Left kidney (tissue), 2 donors: ENCODE data around the gene ARHGAP29. TPM values are rescaled to one million over a fixed set of nuclear protein-coding genes. Genes with fewer than 3 reads are reported as not detected.

Experiments
- DNase-seq: peaks from one replicate; pipeline ENCODE4 v3.0.0-alpha.2; 2013
- polyA plus RNA-seq: library from polyadenylated mRNA; unstranded; fragments of 120-200 nt; gene quantifications from one replicate; pipeline ENCODE4 v1.2.1, GENCODE V29; 2013; ENCODE audit not compliant: insufficient read length

ARHGAP29 gene
- polyA plus RNA-seq, 1 donor, result 96.2 TPM

DNA sequence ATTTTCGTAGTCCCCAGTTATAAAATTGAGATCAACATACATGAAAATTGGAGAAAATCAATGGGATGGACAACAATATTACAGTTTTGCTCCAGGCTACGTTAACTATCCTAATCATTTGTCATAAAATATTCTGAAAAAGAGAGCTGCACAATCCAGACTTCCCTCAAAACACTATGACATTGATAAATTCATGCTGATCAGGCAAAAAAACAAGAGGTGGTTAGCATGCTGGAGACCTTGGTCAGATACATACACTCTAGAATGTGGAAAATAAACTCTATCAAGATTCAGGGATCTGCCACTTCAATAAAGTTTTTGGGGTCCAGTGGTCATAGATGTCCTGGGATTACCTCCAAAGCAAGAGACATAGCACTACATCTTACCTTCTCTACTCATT lies 32.5 kb upstream of the ARHGAP29 start:
- no peak for DNase-seq

DNA sequence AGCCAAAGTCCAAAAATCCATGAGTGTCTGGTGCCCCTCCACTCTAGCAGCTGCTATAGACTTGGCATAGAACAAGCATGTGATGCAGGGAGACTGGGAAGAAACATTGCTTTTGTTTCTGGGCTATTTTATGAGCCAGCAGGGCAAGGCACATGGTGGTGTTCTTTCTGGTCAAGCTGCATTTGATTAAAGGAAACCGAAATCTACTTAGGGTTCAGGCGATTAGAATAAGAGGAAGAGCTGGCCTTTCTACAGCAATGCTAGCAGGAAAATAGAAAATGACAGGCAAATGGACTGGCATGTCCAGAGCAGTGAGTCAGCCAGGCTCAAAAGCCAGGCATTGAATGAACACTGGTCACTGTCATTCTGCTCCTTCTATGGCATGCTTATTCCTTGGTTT lies 28.5 kb upstream of the ARHGAP29 start:
- DNase-seq, result no peak

DNA sequence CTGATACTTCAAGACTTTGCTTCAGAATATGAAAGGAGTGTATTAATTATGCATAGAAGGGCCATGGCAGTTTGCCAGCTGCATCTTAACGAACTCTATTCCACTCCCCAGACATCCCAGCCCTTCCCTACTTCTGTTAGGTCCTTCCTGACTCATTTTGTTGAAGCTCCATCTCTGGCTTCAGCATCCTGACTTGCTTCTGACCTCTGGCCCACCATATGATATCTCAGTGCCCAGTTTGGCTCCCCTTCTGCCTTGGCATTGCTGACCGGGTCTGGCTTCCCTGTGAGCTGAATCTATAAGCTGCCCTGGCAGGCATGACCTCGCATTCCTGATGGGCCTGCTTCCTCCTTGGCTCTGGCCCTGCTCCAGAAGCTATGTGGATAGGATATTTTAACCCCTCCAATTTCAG lies 27.6 kb upstream of the ARHGAP29 start:
- no peak for DNase-seq

DNA sequence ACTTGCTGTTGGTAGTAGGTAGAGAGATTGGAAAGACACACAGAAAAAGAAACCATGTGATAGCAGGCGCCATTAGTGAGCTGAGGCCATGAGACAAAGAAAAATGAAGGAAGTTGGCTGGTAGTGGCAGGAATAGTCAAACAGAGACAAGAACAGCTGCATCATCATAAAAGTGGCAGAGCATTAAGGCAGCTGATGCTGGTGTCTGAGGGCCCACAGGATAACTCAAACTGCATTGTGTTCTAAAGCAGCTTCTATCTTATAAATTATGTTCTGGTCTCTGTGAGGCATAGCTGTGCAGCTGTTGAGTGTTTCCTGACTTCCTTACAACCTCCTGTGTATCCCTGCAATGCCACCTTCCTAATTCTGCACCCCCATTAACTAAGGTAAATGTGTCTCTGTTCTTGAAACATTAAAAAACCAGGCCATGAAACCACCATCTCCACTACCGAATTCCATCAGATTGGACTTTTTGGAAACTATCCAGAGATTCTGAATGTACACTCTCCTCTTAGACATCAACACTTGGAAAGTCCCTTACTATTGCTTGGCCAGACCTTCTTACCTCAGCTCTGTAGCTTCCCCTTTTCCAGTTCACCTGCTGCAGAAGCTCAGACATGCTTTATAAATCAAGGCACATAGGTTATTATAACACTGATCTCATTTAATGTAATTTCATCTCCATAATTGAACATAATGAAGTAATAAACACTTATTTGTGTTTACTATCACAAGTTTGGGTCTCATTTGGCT lies 23.4 kb upstream of the ARHGAP29 start:
- DNase-seq, result no peak

DNA sequence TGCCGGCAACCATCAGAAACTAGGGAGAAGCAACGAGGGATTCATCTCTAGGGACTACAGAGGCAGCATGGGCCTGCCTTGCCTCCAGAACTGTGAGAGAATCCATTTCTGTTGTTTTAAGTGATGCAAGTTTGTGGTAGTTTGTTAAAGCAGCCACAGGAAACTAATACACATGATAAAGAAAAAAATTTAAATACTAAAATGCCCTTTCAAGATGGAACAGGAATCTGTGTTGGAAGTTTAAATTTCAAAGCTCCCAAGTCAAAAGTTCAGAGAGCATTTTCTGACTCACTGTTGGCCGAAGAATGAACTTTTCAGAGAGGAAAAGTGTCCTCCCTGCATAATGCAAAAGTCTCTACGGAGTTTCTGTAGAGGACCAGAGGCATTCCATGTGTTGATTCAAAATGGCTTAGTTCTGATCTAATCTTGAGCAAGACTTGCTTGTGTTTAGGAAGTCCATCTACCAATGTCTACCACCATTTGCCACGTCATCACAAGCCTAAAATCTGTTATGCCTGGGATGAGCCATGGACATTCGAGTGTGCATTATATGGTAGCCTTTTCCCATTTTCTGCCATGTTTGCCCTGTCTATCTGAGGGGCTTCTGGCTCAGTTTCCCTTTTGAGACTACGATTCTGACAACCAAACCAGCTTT lies 22.4 kb upstream of the ARHGAP29 start:
- no peak for DNase-seq

DNA sequence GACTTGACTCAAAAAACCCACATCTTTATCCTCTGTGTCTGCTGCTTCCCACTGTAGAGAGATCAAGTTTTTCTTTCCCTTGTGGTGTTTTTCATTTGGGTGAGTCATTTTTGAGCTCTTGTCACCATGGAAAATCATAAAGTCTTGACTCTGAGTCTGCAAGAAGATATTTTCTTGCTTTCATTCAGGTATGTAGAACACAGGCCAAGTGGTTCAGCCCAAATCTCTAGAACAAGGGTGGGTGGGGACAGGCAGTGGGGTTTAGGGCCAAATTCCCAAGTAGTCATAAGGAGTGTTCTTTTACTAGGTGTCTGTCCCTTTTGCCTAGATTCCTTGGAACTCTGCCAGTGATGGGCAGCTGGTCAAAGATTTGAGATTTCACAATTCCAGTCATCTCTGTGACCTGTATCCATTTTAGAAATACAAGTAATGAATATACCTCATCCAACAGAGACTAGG lies 21.5 kb upstream of the ARHGAP29 start:
- DNase-seq, result no peak

DNA sequence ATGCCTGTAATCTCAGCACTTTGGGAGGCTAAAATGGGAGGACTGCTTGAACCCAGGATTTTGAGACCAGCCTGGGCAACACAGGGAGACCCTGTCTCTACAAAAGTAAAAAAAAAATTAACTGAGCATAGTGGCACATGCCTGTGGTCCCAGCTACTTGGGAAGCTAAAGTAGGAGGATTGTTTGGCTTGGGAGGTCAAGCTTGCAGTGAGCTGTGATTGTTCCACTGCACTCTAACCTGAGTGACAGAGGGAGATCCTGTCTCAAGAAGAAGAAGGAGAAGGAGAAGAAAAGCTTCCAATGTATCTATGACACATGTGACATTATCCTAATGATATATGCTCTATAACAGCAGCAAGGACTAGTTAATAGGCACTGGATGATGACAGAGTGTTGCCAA lies 20.1 kb upstream of the ARHGAP29 start:
- DNase-seq, result no peak

DNA sequence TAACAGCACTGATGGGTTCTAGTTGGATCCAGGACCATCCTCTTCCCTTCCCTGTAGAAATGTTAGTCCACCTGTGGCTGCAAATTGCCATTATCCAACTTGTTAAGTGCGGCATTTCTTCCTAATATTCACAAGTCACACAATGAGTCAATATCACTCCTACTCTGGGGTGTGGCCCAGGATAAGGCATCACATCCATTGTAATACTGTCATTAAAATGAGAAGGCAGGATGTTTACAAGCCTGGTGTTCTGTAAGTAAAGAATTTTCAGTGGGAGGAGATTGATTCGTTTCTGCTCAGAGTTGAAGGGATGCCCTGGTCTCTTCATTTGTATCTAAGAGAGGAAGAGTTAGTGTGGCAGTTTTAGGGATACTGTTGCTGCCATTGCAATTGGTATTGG lies 18.1 kb upstream of the ARHGAP29 start:
- no peak for DNase-seq

DNA sequence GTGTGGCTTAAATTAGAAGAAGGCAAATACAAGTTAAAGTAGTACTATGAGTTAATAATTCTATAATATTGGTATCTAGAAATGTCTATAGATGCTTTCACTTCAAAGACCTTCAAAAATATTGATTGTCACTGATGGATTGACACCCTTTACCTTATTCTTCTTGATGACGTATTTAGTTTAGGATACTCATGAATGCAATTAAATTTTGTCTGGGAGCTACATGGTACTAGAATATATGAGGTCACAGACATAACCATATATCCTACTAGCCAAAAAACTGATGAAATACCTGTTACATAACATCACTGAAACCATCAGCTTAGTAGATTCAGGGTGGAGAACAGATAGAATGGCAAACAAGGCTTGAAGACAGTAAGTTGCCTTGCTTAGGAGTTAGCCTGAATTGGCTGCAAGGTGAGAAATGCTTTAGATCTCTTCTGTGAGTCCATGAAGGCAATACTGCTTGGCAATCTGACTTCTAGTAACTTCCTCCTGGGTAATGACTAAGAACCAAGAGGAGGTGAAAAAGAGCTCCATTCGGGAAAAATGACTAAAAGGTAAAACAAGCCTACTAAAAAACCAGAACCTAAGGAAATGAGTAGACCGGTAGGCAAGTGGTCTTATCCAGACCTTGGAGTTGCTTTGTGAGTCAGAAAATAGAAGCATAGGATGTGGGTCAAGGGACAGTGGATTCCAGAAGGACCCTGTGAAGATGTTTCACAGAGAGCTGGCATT lies 16.9 kb upstream of the ARHGAP29 start:
- no peak for DNase-seq

DNA sequence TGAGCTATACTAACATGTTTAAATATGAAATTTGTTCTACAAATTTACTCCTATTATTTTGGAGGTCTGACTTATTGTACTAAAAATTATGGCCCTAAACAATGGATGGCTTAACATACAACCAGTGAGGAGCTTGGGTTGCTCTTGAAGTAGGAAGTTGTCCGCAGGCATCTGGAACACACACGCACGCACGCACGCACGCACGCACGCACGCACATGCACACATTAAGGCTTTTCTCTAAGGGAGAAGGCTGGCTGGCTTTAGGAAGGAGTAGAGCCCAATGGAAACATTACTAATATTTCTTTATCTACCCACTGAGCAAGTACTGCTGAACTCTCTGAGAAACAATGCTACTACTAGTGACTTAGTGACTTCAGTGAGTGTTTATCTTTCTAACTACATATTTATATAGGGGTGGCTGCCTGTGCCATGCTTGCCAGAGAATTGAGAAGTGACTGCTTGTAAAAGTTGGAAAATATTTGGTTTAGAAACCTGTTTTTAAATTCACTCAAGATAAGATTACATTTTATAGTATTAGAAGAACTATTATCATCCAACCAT lies 16.2 kb upstream of the ARHGAP29 start:
- DNase-seq, result no peak

DNA sequence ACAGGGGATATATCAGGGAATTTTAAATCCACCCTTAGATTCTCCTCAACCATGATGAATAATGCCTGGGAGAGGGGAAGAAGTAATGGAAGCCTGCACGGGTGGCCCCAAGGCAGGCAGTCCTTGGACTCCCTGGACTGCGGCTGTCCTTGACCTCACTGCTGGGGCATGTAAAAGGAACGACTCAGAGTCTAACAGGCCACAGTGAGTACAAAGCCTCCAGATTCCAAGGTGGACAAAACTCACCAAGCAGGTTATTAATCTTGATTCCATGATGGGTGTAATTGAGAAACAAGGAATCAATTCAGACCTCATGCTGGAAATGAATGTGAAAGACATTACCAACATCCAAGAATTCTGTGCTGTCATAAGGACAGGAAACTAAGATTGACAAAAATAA lies 13.0 kb upstream of the ARHGAP29 start:
- DNase-seq, result no peak

DNA sequence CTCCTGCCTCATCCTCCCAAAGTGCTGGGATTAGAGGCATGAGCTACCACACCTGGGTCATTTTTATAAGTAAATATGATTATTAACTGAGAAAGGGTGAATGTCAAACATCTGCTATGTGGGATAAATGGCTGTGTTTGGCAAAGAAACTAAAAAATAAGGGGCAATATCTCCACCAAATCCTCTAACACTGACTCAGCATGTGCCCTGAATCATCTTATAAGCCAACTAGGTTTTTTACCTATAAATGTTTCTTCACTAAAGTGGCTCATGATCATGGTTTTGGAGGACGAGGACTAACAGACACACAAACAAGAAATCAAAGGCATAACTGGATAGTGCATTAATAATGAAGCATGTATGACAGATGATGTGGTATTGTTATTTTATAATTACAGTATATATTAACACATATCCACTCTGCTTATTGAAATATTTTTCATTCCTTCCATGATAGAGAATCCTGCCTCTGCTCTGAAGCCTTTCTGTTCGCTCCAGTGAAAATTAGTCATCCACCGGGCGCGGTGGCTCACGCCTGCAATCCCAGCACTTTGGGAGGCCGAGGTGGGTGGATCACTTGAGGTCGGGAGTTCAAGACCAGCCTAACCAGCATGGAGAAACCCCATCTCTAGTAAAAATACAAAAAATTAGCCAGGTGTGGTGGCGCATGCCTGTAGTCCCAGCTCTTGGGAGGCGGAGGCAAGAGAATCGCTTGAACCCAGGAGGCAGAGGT lies 11.7 kb upstream of the ARHGAP29 start:
- no peak for DNase-seq

DNA sequence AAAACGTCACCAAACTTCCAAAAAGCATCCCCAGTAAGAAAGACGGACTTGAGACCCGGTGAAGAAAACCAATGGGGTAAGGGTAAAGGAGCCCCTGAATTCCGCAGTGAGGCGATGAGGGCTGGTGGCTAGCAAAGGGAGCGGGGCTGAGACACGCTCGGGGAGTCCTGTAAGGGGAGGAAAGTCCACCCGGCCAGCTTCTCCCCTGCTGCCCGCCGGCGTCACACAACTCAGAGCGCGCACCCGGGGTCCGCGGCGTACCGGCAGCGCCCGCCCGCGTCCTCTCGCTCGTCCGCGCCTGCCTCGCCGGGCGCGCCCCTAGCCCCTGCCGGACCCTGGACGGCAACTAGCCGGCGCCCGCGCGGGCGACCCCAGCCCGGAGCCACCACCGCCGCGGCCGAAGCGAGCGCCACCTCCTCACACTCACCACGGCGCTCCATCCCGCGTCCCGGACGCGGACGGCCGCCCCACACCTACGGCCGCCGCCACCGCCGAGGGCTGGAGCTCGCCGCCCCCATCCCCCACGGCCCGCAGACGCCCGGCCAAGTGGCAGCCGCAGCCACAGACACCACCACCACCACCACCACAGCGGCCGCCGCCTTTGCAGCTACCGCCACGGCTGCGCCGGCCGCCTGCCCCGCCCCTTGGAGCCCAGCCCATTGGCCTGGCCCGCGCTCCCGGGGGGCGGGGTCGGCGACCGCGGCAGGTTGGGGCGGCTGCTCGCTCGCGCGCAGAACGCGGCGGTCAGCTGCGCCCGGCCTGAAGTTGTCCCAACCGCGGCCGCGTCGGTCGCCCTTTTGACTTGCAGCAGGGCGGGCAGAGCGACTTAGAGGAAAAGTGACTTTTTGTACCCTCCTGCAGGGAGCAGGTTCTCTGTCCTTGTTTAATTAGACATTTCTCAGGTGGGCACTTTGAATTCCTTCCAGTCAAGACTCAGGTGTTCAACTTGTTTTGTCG lies 10.0 kb upstream of the ARHGAP29 start:
- peak; percentile 71 for DNase-seq

DNA sequence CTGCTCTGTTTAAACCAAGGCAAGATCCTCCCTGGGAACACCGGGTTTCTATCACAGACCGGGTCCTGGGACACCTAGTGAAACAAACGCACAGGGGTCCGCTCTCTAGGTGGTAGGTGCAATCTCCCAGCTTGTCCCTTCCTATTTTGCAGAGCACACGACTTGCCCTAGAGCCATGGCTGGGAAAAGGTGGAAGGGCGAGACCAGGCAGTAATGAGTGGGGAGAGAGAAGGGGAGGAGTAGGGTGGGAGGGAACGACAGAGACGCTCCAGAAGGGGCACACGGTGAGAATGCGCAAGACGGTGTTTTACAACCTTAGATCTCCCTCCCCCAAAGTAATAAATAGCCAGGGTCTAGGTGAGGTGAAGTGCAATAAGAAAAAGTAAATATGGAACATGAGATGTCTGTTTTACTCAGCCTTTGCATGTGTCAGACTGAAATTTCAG lies 9.3 kb upstream of the ARHGAP29 start:
- no peak for DNase-seq

DNA sequence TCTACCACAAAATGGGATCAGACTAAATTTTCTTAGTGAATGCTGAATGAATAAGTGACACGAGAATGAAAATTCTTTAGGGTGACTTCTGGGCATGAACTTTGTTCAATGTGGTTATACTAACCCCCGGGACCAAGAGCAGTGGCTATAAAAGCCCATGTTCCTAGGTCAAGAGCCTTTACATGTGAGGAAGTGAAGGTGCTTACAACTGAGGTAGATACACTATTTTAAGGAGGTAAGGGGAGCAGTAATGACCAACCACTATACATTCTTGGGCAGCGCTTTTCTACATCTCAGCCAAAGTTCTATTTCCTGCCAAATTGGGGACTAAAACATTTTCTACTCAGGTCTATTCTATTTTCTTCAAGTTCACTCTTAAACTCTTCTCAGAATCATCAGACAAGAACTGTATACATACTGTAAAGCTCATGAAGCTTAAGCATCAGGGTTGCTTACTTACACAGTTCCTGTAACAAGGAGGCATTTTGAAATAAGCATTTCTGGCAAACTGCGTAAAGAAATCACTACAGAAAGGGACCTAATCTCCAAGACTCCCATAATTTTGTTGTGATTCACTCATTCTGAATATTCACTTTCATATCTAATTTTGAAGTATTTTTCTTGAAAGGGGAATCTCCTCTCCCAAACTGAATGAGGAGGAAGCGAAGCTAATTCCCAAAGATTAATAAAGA lies 8.5 kb upstream of the ARHGAP29 start:
- DNase-seq, result no peak

DNA sequence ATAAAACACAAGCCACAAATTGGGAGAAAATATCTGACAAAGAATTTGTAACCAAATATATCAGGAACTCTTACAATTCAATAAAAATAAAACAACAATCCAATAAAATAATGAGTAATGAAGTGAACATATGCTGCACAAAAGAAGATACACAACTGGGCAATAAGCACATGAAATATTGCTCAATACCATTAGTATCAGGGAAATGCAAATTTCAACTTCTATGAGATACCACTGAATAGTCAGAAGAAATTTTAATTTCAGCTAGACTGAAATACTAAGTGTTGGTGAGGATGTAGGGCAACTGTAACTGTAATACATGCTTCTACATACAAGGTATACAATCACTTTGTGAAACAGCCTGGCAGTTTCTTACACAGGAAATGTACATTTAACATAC lies 7.4 kb upstream of the ARHGAP29 start:
- DNase-seq, result no peak

DNA sequence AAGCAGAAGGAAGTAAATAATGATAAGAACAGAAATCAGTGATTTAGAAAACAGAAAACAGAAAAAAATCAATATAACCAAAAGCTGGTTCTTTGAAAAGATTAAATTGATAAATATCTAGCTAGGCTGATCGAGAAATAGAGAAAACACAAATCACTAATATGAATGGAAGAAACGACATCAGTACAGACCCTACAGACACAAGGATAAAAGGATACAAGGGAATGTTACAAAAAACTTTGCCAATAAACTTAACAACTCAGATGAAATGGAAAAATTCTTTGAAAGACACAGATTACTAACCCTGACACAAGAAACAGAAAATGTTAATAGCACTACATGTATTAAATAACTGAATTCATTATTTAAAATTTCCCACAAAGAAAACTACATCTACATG lies 6.3 kb upstream of the ARHGAP29 start:
- DNase-seq, result no peak

DNA sequence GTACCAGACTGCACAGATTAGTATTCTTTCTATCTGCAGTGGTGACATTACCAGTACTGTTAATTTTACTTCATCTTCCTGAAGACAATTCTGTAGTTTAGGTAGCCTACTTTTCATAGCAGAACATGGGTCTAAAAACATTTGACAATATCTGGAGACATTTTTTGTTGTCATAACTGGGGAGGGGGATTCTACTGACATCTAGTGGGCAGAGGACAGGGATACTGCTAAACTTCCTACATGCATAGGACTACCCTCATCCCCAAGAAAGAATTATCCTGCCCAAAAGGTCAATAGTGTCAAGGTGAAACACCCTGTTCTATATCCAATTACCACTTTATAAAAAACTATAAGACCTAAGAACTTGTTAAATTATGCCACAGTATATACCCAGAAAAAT lies 3.4 kb upstream of the ARHGAP29 start:
- no peak for DNase-seq

DNA sequence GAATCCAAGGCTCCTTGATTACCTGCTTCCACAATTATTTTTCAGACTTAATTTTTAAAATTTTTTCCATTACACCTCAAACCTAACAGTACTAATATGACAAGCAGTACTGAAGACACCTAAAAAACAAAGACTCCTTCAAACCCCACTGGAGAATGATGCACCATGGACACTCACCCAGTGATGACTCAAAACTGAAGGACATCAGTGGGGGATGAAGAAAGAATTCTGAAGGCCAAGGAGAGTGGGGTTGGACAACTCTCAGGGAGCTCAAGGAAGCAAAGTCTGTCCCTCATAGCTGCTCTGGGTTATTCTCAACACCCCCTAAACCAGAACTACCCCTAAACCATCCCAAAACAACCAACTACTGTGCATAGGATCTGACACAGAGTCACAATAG lies 2.4 kb upstream of the ARHGAP29 start:
- DNase-seq, result no peak

DNA sequence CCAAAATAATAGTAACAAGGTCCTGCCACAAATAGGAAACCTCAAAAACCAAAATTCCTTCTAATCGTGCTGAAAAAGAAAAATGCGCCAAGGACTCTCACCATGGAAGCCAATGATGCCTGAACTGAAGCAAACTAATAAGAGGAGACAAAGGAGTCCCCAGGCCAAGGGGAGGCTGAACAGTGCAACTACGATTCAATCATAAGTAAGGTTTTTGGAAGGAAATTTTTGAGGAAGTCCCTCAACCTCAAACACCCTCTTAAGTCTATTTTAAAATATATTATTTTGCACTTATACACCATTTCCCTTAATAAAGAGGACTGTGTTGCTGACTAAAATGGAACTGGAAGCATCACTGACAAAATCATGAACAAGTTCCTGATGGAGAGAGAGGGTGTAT lies 1.7 kb upstream of the ARHGAP29 start:
- no peak for DNase-seq
